HepG2 (cell line): Measurements from ENCODE around the gene SLU7. TPM values are rescaled to one million over a fixed set of nuclear protein-coding genes. Genes with fewer than 3 reads are reported as not detected.
A peak's percentile ranks its signal among the peaks of the same experiment; 100 is the strongest.

Experiments used
- FOSL1 ChIP-seq: sonication (generic); formaldehyde crosslinking; IDR thresholded peaks from 2 replicates; pipeline ENCODE4 v1.9.0; 2021; ENCODE audit warnings: missing genetic modification reagents, borderline replicate concordance
- HIC2 ChIP-seq: sonication (generic); formaldehyde crosslinking; IDR thresholded peaks from 2 replicates; pipeline ENCODE4 v1.9.0; 2022; ENCODE audit warnings: low read depth, missing genetic modification reagents
- MAZ ChIP-seq, 2 experiments: sonication (generic) in 1 of 2; formaldehyde crosslinking in 1 of 2; IDR thresholded peaks; 2 replicates each; pipeline versions ENCODE4 v1.5.0 to v1.6.1; 2012 to 2020; ENCODE audit warnings: low read depth in 2 of 2, mild to moderate bottlenecking in 2 of 2, borderline replicate concordance in 1 of 2, improper control_type of control experiment in 1 of 2, low read length in 1 of 2, missing genetic modification reagents in 1 of 2, moderate library complexity in 1 of 2
- NFE2L1 ChIP-seq: sonication (generic); formaldehyde crosslinking; IDR thresholded peaks from 2 replicates; pipeline ENCODE4 v1.4.0; 2020; ENCODE audit warnings: missing genetic modification reagents, mild to moderate bottlenecking, borderline replicate concordance
- PLRG1 ChIP-seq: fragments of 450-650 bp; conservative IDR thresholded peaks from 2 replicates; pipeline ENCODE4 v1.6.1; 2016
- SIN3A ChIP-seq: IDR thresholded peaks from 2 replicates; pipeline ENCODE4 v1.6.1; 2011; ENCODE audit warnings: low read depth, mild to moderate bottlenecking, control low read depth, low read length, borderline replicate concordance
- TBL1XR1 ChIP-seq: fragments of 150-350 bp; IDR thresholded peaks from 2 replicates; pipeline ENCODE4 v1.6.1; 2014; ENCODE audit warnings: borderline replicate concordance, low read length; ENCODE audit not compliant: partially characterized antibody
- TOE1 ChIP-seq: sonication (generic); formaldehyde crosslinking; IDR thresholded peaks from 2 replicates; pipeline ENCODE4 v1.4.0; 2020; ENCODE audit warnings: mild to moderate bottlenecking, missing genetic modification reagents
- ZBTB37 ChIP-seq: sonication (generic); formaldehyde crosslinking; IDR thresholded peaks from 2 replicates; pipeline ENCODE4 v1.4.0; 2020; ENCODE audit warnings: mild to moderate bottlenecking, missing genetic modification reagents
- ZNF263 ChIP-seq: sonication (generic); formaldehyde crosslinking; IDR thresholded peaks from 2 replicates; pipeline ENCODE4 v1.4.0; 2020; ENCODE audit warnings: missing genetic modification reagents
- ZNF280B ChIP-seq: sonication (generic); formaldehyde crosslinking; IDR thresholded peaks from 2 replicates; pipeline ENCODE4 v1.5.0; 2020; ENCODE audit warnings: missing genetic modification reagents, mild to moderate bottlenecking, borderline replicate concordance
- ZNF503 ChIP-seq: sonication (generic); formaldehyde crosslinking; IDR thresholded peaks from 2 replicates; pipeline ENCODE4 v1.4.0; 2020; ENCODE audit warnings: missing genetic modification reagents
- ZNF687 ChIP-seq: sonication (generic); formaldehyde crosslinking; IDR thresholded peaks from 2 replicates; pipeline ENCODE4 v1.5.1; 2020; ENCODE audit warnings: mild to moderate bottlenecking, missing genetic modification reagents, moderate library complexity
- ZNF691 ChIP-seq: sonication (generic); formaldehyde crosslinking; IDR thresholded peaks from 2 replicates; pipeline ENCODE4 v1.4.0; 2020; ENCODE audit warnings: missing genetic modification reagents, low read depth, mild to moderate bottlenecking, borderline replicate concordance
- ZNF713 ChIP-seq: sonication (generic); formaldehyde crosslinking; IDR thresholded peaks from 2 replicates; pipeline ENCODE4 v1.4.0; 2020; ENCODE audit warnings: mild to moderate bottlenecking, missing genetic modification reagents
- polyA plus RNA-seq, 8 experiments: library from polyadenylated mRNA; depleted of rRNA in 3 of 8; stranded (reverse) in 7 of 8; unstranded in 1 of 8; fragments of >200 nt; fragmentation: Illumina TruSeq in 4 of 8; extraction: Trizol in 4 of 8; gene quantifications; 2 replicates each; pipeline versions ENCODE4 v1.2.1 to v1.2.3, GENCODE V29; 2011 to 2016; ENCODE audit warnings: low read depth in 4 of 8, missing spikeins in 1 of 8, mixed read lengths in 1 of 8; ENCODE audit not compliant: insufficient read depth in 1 of 8
- total RNA-seq, 5 experiments: library from RNA; depleted of rRNA; stranded (reverse); fragments of >200 nt; fragmentation: Illumina TruSeq; extraction: Trizol; gene quantifications; 2 replicates each; pipeline ENCODE4 v1.2.3, GENCODE V29; 2016; ENCODE audit warnings: low read depth in 1 of 5

SLU7 gene
- total and polyA plus RNA-seq, 2 of the 13 experiments (the other 11 are each of a cell fraction or from before 2014, with no cell fraction given), result 24.0 to 39.2 TPM

GRCh38 chr5:160439205-160439600 is 20.3 kb upstream of the SLU7 start (continued):
- no peak for TF ChIP-seq NFE2L1 (CRISPR knock-in tag)
- no peak for TF ChIP-seq HIC2 (CRISPR knock-in tag)
- TF ChIP-seq ZNF503, result no peak
- TF ChIP-seq ZNF263, result no peak
- no peak for TF ChIP-seq ZNF280B (CRISPR knock-in tag)
- no peak for TF ChIP-seq SIN3A
- no peak for TF ChIP-seq ZNF713 (CRISPR knock-in tag)
- no peak for TF ChIP-seq FOSL1 (CRISPR knock-in tag)
- TF ChIP-seq ZNF687, result peak; percentile 45
- no peak for TF ChIP-seq TBL1XR1
- no peak for TF ChIP-seq ZNF691 (CRISPR knock-in tag)
- no peak for TF ChIP-seq PLRG1
- no peak for TF ChIP-seq MAZ (IDR thresholded peaks at IDR 0.05; ENCODE audit: borderline replicate concordance, low read depth, low read length)
- no peak for TF ChIP-seq MAZ (CRISPR knock-in tag; IDR thresholded peaks at IDR 0.05; ENCODE audit: low read depth)
- no peak for TF ChIP-seq ZBTB37 (CRISPR knock-in tag)
- TF ChIP-seq TOE1 (CRISPR knock-in tag), result no peak
